HG03095 (cell line): ENCODE results near the gene GPX4.

ENCODE experiments used
- ATAC-seq: cut with Tn5 transposase; IDR thresholded peaks from one replicate; pipeline ENCODE4 v1.9.1; 2021; ENCODE audit warnings: moderate library complexity; ENCODE audit not compliant: unreplicated experiment

Gene GPX4

DNA sequence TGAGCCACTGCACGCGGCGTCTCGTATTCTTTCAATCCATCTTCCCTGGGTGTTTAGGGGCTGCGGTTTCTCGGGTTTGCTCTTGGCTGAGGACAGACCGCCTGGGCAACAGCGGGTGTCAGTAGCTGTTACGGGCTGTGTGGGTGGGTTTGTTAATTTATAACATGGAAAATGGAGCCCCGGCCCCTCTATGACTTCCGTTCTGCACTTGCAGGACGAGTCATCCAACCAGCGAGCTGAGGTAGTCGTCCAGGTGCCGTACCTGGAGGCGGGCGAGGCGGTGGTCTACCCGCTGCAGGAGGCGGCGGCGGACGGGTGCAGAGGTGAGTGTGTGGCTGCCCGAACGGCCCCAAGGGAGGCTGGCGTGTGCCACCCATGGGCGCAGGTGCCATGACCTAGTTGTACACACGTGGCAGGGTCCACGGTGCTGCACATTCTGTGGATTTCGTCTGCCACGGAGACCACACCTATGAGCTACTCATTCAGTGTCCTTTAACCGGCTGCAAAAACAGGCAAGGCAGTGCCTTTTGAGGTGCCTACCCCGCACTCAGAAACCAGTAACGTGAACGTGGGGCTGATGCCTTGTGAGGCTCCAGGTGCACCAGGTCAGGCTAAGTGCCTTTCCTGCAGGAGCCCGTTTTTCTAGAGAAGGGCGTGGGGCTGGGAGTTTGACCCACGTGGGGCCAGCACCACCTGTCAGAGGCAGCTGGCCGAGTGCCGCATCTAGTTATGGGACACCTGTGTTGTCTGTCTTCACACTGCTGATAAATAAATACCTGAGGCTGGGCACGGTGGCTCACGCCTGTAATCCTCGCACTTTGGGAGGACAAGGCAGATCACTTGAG, 19.5 kb upstream of the GPX4 start:
- ATAC-seq, result no peak

DNA sequence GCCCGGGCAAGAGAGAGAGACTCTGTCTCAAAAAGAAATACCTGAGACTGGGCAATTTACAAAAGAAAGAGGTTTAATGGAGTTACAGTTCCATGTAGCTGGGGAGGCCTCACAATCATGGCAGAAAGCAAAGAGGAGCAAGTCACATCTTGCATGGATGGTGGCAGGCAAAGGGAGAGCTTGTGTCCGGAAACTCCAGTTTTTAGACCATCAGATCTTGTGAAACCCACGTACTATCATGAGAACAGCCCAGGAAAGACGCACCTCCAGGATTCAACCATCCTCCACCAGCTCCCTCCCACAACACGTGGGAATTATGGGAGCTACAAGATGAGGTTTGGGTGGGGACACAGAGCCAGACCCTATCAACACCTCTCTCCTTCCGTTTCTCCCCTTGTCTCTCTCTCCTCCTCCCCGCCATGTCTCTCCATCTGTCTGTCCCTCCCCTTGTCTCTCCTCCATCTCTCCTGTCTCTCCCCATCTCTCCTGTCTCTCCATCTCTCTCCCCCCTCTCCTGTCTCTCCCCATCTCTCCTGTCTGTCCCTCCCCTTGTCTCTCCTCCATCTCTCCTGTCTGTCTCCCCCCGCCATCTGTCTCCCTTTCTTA, 18.6 kb upstream of the GPX4 start:
- no peak for ATAC-seq

DNA sequence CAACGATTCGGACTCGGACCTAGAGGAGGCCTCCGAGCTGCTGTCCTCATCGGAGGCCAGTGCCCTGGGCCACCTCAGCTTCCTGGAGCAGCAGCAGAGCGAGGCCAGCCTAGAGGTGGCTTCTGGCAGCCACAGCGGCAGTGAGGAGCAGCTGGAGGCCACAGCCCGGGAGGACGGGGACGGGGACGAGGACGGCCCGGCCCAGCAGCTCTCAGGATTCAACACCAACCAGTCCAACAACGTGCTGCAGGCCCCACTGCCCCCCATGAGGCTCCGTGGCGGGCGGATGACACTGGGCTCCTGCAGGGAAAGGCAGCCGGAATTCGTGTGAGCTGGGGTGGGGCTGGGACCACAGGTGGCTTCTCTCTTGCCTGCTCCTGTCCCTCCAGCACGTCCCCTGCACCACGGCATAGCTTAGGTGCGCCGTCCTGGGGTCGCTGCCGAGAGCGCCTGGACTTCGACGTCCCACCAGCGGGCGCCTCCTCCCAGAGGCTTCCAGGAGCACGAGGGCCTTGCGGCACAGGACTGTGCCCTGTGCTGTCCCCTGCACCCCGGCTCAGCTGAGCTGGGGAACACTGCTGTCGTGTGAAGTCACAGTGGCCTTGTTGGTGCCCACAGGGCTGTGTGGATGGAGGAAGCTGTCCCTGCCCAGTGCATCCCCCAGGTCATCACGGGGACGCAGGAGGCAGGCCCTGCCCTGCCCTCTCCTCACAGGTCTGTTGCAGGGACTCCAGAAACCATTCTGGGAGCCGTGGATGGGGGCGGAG, 17.9 kb upstream of the GPX4 start:
- no peak for ATAC-seq

DNA sequence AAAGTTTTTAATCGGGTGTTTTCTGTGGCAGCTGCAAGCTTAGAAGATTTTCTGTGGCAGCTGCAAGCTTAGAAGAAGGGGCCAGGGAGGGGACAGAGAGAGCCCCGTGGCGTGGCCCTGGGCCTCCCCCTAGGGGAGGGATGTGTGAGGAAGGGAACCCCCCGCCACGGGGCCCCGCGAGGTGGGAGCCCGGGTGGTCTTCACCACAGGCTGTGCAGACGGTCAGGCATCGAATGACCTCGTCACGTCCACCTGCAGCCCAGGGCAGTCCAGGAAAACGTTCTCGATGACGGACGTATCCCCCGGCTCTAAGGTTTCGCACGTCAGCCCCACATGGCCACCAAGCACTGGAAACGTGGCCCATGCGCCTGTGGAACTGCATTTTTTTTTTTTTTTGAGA, 17.2 kb upstream of the GPX4 start:
- ATAC-seq, result no peak

DNA sequence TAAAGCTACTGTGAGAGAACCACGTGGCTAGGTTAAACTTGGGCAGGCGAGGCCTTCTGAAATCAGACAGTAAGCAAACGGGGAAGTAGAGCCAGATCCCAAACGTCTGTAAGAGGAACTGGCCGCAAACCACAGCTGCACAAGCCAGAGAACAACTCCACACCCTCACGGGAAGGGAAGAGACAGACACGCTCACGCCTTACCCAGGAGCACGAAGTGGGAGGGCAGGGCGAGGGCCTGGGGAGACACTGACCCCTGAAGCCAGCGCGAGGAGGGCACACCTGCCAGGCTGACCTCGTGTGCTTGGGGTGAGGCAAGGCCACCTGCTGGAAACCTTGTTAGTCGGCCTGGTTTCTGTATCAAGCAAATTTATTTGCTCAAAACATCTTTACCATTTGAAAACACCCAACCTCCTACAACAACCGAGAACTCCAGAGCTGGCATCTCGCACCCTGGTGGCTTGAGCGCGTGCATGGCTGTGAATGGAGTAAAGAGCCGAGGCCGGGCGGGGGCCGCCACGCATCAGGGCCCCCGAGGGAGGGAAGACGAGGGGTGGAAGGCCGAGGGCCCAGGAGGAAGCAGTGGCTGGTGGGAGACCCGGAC, 15.9 kb upstream of the GPX4 start:
- ATAC-seq, result no peak

DNA sequence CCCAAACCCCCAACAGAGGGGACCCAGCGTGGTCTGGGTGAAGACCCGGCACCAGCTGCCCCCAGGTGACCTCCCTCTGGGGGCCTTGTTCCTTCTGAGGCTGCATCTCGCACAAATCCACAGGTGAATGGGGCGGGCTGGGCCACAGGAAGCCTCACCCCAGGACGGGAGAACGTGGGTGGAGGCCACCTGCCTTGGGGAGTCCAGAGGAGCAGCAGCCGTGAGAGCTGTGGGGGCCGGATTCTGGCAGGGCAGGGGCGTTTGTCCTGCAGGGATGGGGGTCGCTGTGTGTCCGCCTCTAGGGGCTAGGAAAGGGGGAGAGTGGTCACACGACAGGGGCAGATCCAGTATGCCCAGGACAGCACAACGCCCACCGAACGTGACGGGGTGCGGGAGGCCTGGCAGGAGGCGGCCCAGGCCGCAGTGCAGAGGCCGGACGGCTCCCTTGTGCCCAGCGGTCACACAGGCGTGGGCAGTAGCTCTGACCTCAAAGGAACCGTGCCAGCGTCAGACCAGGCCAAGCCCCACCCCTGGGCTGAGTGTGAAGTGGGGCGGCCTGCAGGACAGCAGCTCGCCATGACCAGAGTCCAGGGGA, 15.3 kb upstream of the GPX4 start:
- no peak for ATAC-seq

DNA sequence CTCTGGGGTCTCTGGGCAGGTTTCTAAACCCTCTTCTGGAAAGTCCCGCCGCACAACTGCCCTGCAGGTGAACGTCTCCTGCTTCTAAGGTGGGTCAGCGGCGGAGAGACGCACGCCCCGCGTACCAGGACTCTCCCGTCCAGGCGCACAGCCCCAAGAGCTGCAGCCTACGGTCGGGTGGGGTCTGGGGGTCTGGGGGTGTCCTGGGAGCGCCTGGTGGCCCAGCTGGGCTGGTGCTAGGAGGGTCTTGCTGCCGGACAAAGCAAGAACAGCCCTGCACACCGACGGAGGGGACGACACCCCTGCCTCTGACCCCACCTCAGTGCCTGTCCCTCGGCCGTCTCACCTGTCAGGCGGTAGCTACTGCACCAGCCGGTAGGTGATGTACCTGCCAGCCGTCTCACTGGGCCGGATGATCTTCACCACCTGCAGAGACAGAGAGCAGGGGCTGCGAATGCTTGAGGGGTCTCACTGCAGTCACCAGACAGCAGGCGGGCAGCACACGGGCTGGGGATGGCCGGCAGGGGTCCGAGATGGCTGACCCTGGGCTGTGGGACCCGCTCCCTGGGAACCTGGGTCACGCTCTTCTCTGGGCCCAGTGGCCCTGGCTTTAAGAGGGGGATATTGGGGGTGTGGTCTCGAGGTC, 14.5 kb upstream of the GPX4 start:
- ATAC-seq, result no peak

DNA sequence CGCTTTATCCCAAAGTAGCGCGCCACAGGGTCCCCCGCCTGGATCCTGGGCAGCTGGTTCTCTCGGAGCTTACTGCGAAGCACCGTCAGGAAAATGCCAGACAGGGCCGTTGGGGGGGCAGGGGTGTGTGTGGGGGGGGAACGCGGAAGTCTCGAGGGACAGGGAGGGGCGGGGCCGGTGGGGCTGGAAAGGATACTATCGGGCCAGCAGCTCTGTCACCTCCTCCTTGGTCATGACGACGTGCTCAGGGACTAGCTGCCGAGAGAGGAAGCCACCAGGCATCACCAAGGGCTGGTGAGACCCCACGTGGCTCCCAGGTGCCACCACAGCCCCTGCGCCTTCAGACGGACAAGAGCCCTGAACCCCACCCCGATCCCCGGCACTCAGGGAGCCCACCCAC, 13.9 kb upstream of the GPX4 start:
- no peak for ATAC-seq

DNA sequence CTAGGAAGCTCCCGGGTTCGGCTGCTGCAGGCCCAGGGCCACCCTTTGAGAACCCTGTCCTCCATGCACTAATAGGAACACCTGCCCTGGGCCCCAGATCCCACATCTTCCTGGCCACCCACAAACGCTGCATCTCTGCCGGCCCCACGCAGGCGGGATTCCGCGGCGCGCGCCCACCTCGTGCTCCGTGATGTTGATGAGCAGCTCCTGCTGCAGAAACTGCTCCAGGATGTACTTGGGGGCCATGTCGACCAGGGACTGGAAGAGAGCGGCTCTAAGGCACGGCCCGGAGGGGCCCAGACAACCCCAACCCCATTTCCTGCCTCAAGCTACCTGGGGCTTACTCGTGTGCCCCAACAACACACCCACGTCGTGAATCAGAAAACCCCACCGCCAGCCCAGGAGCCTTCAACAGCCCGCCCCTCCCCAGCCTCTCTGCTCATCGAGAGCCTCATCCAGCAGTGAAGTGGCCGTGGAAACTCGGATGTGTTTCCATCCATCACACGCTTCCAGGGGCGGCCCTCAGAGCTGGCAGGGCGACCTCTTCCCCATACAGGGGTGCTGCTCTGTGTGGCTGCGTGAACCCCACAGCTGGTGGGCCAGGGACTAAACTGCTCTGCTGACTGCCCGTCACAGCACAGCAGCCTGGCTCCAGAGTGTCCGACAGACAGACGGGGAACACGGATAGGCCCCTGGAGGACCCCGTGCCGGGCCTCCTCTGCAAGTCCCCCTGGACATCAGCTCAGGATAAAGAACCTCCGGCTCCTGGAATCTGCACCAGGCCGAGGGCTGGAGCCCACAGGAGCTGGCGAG, 12.9 kb upstream of the GPX4 start:
- ATAC-seq, result no peak

DNA sequence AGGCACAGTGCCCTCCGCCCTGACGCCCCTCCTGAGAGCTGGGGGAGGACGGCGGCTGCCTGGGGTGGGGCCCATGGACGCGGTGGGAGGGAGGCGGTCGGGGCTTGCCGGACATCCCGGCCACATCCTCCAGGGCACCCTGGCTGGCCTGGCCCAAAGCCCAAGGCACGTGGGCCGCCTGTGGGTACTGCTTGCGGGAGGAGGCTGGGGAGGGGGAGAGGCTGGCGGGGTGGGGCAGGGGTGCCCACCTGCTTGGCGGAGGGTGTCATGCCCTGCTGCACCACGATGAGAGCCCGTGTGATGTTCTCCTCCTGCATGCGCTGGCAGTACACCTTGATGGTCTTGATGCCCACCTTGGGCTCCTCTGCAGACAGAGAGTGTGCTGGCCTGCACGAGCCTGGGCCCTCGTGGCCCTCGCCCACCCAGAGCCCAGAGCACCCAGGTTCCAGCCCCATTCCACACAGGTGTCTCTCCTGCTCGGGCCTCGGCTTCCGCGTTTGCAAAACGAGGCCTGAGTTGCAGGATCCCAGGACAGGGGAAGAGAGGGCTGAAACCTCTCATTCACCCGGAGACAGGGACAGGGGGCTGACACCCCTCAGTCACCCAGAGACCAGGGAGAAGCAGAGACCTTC, 12.1 kb upstream of the GPX4 start:
- no peak for ATAC-seq

DNA sequence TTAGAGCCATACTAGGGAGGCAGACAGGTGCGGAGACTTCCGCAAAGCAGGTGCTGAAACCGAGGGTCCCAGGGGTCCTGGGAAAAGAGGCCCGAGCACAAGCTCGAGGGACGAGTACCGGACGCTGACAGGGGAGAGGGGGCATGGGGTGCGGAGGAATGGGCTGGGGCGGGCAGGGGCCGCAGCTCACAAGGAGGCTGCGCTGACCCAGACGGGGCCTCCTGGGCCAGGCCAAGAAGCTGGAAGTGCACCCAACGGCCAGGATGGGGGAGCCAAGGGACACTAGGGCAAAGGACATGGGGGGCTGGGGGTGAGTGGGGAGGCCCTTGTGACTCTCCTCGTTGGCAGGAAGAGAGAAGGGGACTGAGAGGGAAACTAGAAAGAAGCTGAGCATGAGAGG, 10.5 kb upstream of the GPX4 start:
- ATAC-seq, result no peak

DNA sequence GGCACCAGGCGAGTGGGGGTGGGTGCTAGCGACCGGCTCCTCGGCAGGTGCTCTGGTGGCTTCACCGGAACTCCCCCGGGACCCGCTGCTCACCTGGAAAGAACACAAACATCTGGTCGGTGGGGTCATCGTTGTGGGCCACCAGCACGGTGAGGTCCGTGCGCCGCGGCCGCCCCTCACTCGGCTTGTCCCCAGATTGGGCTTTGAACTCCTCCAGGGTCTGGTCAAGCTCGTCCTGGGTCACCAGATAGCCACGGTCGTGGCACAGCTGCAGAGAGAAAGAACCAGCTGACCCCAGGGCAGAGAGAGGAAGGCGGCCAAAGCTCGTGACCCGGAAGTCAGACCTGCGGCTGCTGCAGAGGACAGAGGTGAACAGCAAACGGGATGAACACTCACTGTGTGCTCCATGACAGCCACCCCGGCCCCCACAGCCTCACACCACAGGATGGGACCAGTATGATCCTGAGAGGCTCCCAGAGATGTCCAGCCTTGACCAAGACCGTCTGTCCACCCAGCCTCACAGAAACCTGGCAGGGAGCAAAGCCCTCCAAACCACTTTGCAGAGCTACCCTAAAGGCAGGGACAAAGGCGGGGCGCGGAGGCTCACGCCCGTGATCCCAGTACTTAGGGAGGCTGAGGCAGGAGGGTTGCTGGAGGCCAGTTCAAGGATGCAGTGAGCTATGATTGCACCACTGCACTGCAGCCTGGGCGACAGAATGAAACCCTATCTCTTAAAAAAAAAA, 9.8 kb upstream of the GPX4 start:
- no peak for ATAC-seq

DNA sequence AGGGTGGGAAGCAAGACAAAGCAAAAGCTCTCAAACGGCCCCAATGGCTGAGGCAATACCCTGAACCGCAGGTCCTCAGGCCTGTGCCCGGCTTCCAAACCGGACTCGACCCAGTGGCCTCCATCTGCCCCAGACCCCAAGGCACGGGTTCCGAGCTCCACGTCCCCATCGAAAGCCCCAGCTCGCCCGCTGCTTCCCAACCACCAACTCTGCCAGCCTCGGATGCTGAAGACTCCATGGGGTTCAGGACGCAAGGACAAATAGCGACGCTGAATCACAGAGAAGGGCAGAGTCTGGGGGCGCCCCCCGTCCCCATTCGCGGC, 9.2 kb upstream of the GPX4 start:
- ATAC-seq, result no peak

DNA sequence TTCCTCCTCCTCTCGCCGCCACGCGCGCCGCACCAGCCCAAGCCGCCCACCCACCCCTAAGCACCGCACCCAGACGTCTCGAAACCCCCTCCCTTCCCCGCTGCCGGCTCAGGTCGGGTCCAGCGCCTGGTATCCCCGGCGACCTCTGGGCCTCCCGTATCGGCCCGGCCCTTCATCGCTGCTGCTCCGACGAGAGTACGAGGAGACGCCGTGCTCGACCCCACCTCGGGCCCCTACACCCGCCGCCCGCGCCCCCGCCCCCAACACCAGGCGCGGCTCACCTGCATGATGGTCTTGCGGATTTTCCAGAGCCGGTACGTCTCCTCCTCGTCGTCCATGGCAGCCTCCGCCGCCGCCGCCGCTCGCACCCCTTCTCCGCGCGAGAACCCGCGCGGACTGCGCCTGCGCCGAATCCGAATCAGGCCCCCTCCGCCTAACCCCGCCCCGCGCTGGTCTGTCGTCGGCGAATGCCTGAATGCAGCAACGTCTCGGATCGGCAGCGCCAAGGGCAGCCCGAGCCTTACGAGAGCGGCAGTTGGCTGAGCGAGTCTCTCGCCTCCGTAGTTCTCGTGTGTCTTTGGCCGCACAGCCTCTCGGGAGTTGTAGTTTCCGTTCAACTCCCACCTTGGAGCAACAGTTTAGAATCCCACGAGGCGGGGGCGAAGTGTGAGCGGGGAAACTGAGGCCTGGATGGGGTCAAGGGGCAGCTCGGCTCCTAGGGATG, 8.7 kb upstream of the GPX4 start, which contains the start of gene POLR2E:
Gene POLR2E (minus strand): TSS at position 398 of the 724 bp plus-strand sequence. CDS start 60 bp downstream, at position 338.
- ATAC-seq, result peak; percentile 62

DNA sequence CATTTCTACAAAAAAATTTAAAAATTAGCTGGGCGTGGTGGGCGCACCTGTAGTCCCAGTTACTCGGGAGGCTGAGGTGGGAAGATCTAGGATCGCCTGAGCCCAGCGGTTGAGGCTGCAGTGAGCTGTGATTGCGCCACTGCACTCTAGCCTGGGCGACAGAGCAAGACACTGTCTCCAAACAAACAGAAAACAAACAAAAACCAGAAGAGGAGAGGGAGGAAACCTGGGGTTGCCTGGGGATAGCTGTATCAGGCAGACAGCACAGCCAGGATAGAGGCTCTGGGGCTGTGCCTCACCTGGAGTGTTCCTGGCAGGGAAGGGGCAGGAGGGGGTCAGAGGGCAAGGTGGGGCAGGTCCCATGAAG, 6.0 kb upstream of the GPX4 start:
- no peak for ATAC-seq

DNA sequence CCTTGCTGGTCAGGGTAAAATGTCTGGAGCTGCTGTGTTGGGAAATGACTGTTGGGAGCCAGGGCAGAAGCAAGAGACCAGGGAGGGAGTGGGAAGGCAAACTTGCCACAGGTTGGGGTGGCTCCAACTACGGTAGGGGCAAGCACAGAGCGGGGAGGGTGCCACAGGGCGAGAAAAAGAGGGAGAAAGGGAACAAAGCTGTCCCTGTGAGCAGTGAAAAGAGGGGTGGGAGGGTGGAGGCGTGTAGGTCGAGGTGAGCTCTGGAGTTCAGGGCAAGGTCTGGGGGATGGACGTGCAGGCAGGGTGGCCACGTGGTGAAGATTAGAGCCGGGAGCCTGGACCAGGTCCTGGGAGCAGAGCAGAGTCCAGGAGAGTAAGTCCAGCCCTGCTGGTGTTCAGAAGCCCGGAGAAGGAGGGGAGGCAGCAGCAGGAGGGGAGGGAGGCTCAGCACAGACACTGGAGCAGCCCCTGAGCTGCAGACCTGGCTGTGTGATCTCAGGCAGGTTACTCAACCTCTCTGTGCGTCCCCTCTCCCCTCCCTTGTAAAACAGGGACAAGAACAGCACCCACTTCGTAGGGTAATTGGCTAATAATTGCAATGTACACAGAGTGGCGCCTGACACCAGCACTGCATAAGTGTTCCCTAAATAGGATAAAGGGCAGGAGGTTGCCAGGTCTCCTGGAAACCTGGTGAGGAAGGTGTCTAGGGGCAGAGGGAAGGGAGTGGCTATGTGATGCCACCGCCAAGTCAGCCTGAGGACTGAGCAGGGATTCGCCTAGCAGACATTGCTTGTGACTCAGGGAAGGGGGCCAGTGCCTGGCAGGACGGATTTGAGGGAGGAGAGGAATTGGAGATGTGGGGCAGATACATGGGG, 5.4 kb upstream of the GPX4 start:
- no peak for ATAC-seq

DNA sequence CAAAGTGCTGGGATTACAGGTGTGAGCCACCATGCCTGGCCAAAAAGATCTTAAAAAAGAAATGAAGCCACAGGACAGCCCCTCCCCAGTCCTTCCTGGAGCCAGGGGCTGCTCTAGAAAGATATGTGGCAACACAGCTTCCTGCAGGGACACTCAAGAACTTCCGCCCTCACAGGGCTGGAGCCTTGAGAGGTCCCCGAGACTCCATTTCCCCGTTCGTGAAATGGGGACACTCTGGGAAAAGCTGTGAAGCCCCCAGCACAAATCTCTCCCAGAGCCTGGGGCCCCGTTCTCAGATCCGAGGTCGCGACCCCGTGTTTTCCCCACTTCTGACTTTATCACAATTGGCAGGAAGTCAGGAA, 2.5 kb upstream of the GPX4 start:
- ATAC-seq, result no peak
